Measurements from ENCODE around the gene LRRC8B.

DNA sequence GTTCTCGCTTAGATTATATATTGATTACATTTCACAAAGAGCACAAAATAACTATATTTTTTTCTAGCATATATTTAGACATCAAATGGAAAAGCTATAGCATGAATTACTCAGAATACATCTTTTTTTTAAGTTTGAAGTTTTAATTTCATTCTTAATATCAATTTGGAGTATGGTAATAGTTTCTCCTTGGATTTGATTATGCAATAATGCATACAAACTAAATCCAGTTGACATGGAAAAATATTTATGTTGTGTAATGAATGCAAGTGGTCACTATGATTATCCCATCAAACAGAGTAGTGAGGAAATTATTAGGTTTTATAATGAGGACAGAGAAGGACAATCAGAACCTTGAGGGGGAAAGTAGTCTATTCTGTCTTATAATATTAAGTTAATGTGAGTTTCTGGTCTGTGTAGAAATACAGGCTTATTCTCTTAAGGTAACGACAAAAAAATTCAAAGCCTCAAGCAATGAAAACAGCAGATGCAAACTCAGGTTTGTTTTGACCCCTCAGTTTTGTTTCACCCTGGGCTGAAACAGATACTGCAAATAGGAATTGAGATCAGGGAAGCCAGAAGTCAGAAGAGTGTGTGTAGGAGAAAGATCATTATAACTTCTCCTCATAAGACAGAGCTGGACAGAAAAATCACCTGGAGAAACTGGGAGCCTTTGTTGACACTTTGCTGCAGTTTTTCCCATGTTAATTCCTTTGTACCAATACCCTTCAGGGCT, 23.7 kb downstream of the LRRC8B start:
- no peak for TF ChIP-seq EZH2phosphoT487 (conservative IDR thresholded peaks at IDR 0.05; ENCODE audit: low read length)
- no peak for TF ChIP-seq CTCF (IDR thresholded peaks at IDR 0.05; ENCODE audit: insufficient read depth, low read length, poor library complexity, severe bottlenecking)

Measured in SU-DHL-6 (cell line).